Fibroblast of peridontal ligament (primary cell): ENCODE data around the gene FAM174B.

Experiments
- DNase-seq: peaks from one replicate; pipeline ENCODE4 v3.0.0-alpha.2; 2010; ENCODE audit errors: extremely low read depth

FAM174B gene

GRCh38 chr15:92664178-92664900 lies 8.8 kb upstream of the FAM174B start:
- no peak for DNase-seq

- no peak for DNase-seq
Observed at GRCh38 chr15:92663250-92663951, 7.8 kb upstream of the FAM174B start.

- DNase-seq, result no peak
Observed at GRCh38 chr15:92662762-92663161, 7.2 kb upstream of the FAM174B start.

GRCh38 chr15:92661956-92662355 lies 6.4 kb upstream of the FAM174B start:
- no peak for DNase-seq

- DNase-seq, result no peak
Observed at GRCh38 chr15:92661069-92661468, 5.5 kb upstream of the FAM174B start.

- DNase-seq, result no peak
Observed at GRCh38 chr15:92657486-92657885, 1.9 kb upstream of the FAM174B start.

- DNase-seq, result no peak
Observed at GRCh38 chr15:92656089-92656488, 514 bp upstream of the FAM174B start.

GRCh38 chr15:92654662-92655061 lies 913 bp downstream of the FAM174B start:
- no peak for DNase-seq

- DNase-seq, result no peak
Observed at GRCh38 chr15:92653836-92654539, 1.6 kb downstream of the FAM174B start.

- DNase-seq, result no peak
Observed at GRCh38 chr15:92653366-92653765, 2.2 kb downstream of the FAM174B start.

- DNase-seq, result no peak
Observed at GRCh38 chr15:92652576-92652966, 3.0 kb downstream of the FAM174B start.

GRCh38 chr15:92651877-92652575 lies 3.5 kb downstream of the FAM174B start:
- DNase-seq, result no peak

- no peak for DNase-seq
Observed at GRCh38 chr15:92650966-92651365, 4.6 kb downstream of the FAM174B start.

- no peak for DNase-seq
Observed at GRCh38 chr15:92650256-92650655, 5.3 kb downstream of the FAM174B start.

GRCh38 chr15:92648190-92648875 lies 7.2 kb downstream of the FAM174B start:
- DNase-seq, result no peak

- DNase-seq, result no peak
Observed at GRCh38 chr15:92647467-92648163, 8.0 kb downstream of the FAM174B start.

- DNase-seq, result no peak
Observed at GRCh38 chr15:92646216-92646615, 9.4 kb downstream of the FAM174B start.

GRCh38 chr15:92645731-92646130 lies 9.8 kb downstream of the FAM174B start:
- no peak for DNase-seq

- no peak for DNase-seq
Observed at GRCh38 chr15:92645051-92645631, 10.4 kb downstream of the FAM174B start.
